Endothelial cell (in vitro differentiated cells): ENCODE measurements around the gene SAMD13. TPM values are rescaled to one million over a fixed set of nuclear protein-coding genes. Genes with fewer than 3 reads are reported as not detected.

Experiments
- DNase-seq: peaks from one replicate; pipeline ENCODE4 v3.0.0; 2021; ENCODE audit warnings: low spot score
- H3K27ac Mint-ChIP-seq: one replicate; pipeline ENCODE4 v1.8.0; 2021; ENCODE audit warnings: mixed read lengths, inconsistent platforms; ENCODE audit not compliant: unreplicated experiment
- H3K27me3 Mint-ChIP-seq: one replicate; pipeline ENCODE4 v1.8.0; 2021; ENCODE audit warnings: mild to moderate bottlenecking, moderate library complexity, mixed read lengths, inconsistent platforms; ENCODE audit not compliant: unreplicated experiment
- H3K36me3 Mint-ChIP-seq: one replicate; pipeline ENCODE4 v1.8.0; 2021; ENCODE audit warnings: mild to moderate bottlenecking, low read depth, mixed read lengths, inconsistent platforms; ENCODE audit not compliant: unreplicated experiment
- H3K4me1 Mint-ChIP-seq: one replicate; pipeline ENCODE4 v1.8.0; 2021; ENCODE audit warnings: mild to moderate bottlenecking, mixed read lengths, inconsistent platforms; ENCODE audit not compliant: unreplicated experiment
- H3K4me3 Mint-ChIP-seq: one replicate; pipeline ENCODE4 v1.8.0; 2021; ENCODE audit warnings: mild to moderate bottlenecking, mixed read lengths, inconsistent platforms; ENCODE audit not compliant: unreplicated experiment
- H3K9me3 Mint-ChIP-seq: one replicate; pipeline ENCODE4 v1.8.0; 2021; ENCODE audit warnings: mixed read lengths, inconsistent platforms; ENCODE audit not compliant: unreplicated experiment
- total RNA-seq: library from RNA; stranded (reverse); fragmentation: NEBNext Ultra II Directional; extraction: Animal tissue kit (Norgen Biotek cat#: 25700); gene quantifications from one replicate; pipeline ENCODE4 v1.2.1, GENCODE V29; 2021; ENCODE audit not compliant: unreplicated experiment
- TF ChIP-seq, protein P1 (sequence below): fragments of 200-600 bp; sonication (generic); IDR thresholded peaks from one replicate; pipeline ENCODE4 v1.5.0; 2021; ENCODE audit warnings: antibody characterized with exemption; ENCODE audit not compliant: unreplicated experiment

The SAMD13 gene
- total RNA-seq, 1 donor from 2014 or later: 1.8 TPM

- Mint-ChIP-seq H3K27me3 (peaks cover 4% of the 10 kb centered on the region), H3K4me1 (peaks cover 34% of the 10 kb centered on the region), H3K36me3 (peaks cover 3% of the 10 kb centered on the region), H3K27ac (peak overlapping the region; percentile 89), H3K9me3 (peaks cover 7% of the 10 kb centered on the region), H3K4me3 (peak overlapping the region; percentile 96)
- peak; percentile 54 for DNase-seq
- TF ChIP-seq, protein P1, sequence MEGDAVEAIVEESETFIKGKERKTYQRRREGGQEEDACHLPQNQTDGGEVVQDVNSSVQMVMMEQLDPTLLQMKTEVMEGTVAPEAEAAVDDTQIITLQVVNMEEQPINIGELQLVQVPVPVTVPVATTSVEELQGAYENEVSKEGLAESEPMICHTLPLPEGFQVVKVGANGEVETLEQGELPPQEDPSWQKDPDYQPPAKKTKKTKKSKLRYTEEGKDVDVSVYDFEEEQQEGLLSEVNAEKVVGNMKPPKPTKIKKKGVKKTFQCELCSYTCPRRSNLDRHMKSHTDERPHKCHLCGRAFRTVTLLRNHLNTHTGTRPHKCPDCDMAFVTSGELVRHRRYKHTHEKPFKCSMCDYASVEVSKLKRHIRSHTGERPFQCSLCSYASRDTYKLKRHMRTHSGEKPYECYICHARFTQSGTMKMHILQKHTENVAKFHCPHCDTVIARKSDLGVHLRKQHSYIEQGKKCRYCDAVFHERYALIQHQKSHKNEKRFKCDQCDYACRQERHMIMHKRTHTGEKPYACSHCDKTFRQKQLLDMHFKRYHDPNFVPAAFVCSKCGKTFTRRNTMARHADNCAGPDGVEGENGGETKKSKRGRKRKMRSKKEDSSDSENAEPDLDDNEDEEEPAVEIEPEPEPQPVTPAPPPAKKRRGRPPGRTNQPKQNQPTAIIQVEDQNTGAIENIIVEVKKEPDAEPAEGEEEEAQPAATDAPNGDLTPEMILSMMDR: no peak
These were observed 2.6 kb upstream of the SAMD13 start for GRCh38 chr1:84298684-84299535.

DNA sequence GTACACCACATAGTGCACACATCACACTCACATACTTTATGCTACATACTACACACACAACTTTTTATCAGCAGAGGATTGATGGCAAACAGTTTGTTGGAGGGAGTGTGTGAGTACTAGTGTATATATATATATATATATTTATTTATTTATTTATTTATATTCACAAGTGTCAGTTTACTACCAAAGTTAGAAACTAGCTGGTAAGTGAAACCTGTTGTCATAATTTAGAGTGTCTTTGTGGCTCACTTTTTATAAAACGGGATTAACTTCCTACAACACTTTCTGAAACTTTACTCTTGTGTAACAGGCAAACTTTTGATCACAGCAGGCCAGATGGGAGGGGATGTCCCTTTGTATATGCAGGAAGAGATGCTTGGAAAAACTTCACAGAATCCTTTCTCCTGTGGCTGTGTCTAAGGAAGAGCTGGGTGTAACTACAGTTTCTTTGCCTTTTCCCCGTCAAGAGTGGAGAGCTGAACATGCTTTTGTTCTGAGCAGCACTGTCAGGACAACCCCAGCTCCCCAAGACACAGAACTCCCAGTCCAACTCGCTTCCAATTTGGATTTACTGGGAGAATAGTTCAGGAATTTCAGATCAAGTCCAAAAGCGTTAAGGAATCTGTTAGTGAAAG lies 1.9 kb upstream of the SAMD13 start:
- Mint-ChIP-seq H3K27ac (peak overlapping the region; percentile 89), H3K36me3 (peaks cover 3% of the 10 kb centered on the region), H3K27me3 (peaks cover 4% of the 10 kb centered on the region), H3K4me3 (peak overlapping the region; percentile 96), H3K4me1 (peaks cover 31% of the 10 kb centered on the region), H3K9me3 (peaks cover 7% of the 10 kb centered on the region)
- DNase-seq: peak; percentile 7
- TF ChIP-seq, protein P1: no peak

- Mint-ChIP-seq H3K4me3 (no peak overlapping the region), H3K27ac (peak overlapping the region; percentile 57), H3K4me1 (peaks cover 31% of the 10 kb centered on the region), H3K9me3 (peaks cover 7% of the 10 kb centered on the region), H3K27me3 (peaks cover 4% of the 10 kb centered on the region), H3K36me3 (peaks cover 3% of the 10 kb centered on the region)
- TF ChIP-seq, protein P1: no peak
- DNase-seq: no peak
These were observed 1.0 kb upstream of the SAMD13 start for GRCh38 chr1:84300501-84300900.

- H3K4me3 Mint-ChIP-seq: no peak overlapping the region
These were observed 377 bp downstream of the SAMD13 start for GRCh38 chr1:84301785-84302385.

More at GRCh38 chr1:84301785-84302385, 377 bp downstream of the SAMD13 start:
- Mint-ChIP-seq H3K36me3 (peaks cover 3% of the 10 kb centered on the region), H3K9me3 (no peaks in the 10 kb centered on the region), H3K27me3 (peaks cover 2% of the 10 kb centered on the region), H3K27ac (no peak overlapping the region), H3K4me1 (peaks cover 31% of the 10 kb centered on the region)
- no peak for DNase-seq
- TF ChIP-seq, protein P1: no peak
